Neutrophil (primary cell): ENCODE measurements around the gene PCSK1.

Experiments used
- H3K27ac ChIP-seq: fragments of 200-600 bp; sonication (generic); 2 replicates; pipeline ENCODE4 v1.5.1; 2016; ENCODE audit warnings: mild to moderate bottlenecking, moderate library complexity
- H3K27me3 ChIP-seq: fragments of 200-600 bp; sonication (generic); 2 replicates; pipeline ENCODE4 v1.6.0; 2016; ENCODE audit warnings: mild to moderate bottlenecking
- H3K36me3 ChIP-seq: fragments of 200-600 bp; sonication (generic); 2 replicates; pipeline ENCODE4 v1.5.1; 2017
- H3K4me1 ChIP-seq, 2 experiments: fragments of 200-600 bp in 1 of 2; sonication (generic) in 1 of 2; 1 replicate in 1 of 2; 2 replicates in 1 of 2; pipeline versions ENCODE4 v1.5.1 to v1.6.1; 2013 to 2016; ENCODE audit warnings: low read depth in 1 of 2, low read length in 1 of 2, mild to moderate bottlenecking in 1 of 2, moderate library complexity in 1 of 2; ENCODE audit not compliant: control insufficient read depth in 1 of 2, insufficient read depth in 1 of 2
- H3K4me3 ChIP-seq, 2 experiments: fragments of 200-600 bp in 1 of 2; sonication (generic) in 1 of 2; 1 replicate in 1 of 2; 2 replicates in 1 of 2; pipeline ENCODE4 v1.5.1; 2013 to 2016; ENCODE audit warnings: low read depth in 1 of 2, low read length in 1 of 2, mild to moderate bottlenecking in 1 of 2, moderate library complexity in 1 of 2
- H3K9me3 ChIP-seq: fragments of 200-600 bp; sonication (generic); 2 replicates; pipeline ENCODE4 v1.5.1; 2016
- TF ChIP-seq, protein P1 (sequence below): fragments of 200-600 bp; sonication (generic); IDR thresholded peaks from 2 replicates; pipeline ENCODE4 v1.5.1; 2016; ENCODE audit warnings: antibody characterized with exemption

PCSK1 gene

DNA sequence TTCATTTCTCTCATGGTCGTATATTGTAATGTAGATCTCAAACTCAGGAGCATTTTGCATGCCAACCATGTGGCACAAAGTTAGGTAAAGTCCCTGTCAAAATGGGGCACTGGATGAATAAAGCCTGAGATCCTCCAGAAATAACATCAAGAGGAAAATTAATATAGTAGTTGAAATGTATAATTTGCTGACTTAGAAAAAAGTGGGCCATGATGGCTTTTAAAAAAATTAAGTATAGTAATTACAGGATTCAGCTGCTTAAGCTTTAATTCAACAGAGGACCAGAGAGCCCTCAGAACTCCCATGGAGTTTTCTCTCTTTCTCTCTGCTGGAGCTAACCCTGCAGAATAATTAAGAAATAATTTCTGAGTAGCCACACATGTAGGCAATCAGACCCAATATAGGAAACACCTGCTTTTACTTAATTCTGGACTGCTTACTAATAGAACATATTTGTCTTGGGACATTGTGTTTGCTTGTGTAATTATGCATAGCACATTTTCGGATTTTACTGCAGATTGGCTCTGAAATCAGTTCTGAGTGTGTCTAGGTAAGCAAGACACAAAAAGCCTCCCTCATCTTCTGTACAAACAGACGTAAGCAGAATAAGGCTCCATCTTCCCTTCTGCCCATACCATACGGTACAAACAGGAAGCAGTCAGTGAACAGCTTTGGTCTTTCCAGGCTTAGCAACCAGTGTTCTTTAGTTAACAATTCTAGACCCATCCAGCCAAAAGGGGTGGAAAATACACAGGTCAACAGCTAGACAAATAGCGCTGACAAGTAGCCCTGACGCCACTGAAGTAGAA is 26.5 kb upstream of the PCSK1 start:
- Histone ChIP-seq H3K36me3 (no peaks in the 10 kb centered on the region), H3K27me3 (peaks cover 25% of the 10 kb centered on the region), H3K9me3 (no peaks in the 10 kb centered on the region), H3K4me1 (no peaks in the 10 kb centered on the region), H3K27ac (no peak overlapping the region), H3K4me3 (no peak overlapping the region)
- TF ChIP-seq, protein P1, sequence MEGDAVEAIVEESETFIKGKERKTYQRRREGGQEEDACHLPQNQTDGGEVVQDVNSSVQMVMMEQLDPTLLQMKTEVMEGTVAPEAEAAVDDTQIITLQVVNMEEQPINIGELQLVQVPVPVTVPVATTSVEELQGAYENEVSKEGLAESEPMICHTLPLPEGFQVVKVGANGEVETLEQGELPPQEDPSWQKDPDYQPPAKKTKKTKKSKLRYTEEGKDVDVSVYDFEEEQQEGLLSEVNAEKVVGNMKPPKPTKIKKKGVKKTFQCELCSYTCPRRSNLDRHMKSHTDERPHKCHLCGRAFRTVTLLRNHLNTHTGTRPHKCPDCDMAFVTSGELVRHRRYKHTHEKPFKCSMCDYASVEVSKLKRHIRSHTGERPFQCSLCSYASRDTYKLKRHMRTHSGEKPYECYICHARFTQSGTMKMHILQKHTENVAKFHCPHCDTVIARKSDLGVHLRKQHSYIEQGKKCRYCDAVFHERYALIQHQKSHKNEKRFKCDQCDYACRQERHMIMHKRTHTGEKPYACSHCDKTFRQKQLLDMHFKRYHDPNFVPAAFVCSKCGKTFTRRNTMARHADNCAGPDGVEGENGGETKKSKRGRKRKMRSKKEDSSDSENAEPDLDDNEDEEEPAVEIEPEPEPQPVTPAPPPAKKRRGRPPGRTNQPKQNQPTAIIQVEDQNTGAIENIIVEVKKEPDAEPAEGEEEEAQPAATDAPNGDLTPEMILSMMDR: no peak

DNA sequence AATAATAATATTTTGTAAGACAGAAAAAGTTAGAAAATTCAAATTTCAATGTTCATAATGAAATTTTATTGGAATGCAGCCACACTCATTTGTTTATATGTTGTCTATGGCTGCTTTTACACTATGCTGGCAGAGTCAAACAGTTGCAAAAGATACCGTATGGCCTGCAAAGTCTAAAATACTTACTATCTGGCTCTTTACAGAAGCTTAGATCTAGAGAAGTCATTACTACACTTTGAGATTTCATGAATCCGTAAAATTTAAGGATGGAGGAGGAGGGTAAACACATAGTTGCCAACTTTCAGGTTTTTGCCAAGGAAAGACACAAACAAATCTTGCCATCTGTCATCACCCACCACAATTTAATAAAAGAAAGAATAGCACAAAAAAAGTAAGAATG is 25.1 kb upstream of the PCSK1 start:
- H3K27me3 ChIP-seq: peaks cover 25% of the 10 kb centered on the region
- no peaks in the 10 kb centered on the region for H3K9me3 ChIP-seq
- TF ChIP-seq, protein P1: no peak
- no peaks in the 10 kb centered on the region for H3K4me1 ChIP-seq
- H3K27ac ChIP-seq: no peak overlapping the region
- no peaks in the 10 kb centered on the region for H3K36me3 ChIP-seq
- no peak overlapping the region for H3K4me3 ChIP-seq

DNA sequence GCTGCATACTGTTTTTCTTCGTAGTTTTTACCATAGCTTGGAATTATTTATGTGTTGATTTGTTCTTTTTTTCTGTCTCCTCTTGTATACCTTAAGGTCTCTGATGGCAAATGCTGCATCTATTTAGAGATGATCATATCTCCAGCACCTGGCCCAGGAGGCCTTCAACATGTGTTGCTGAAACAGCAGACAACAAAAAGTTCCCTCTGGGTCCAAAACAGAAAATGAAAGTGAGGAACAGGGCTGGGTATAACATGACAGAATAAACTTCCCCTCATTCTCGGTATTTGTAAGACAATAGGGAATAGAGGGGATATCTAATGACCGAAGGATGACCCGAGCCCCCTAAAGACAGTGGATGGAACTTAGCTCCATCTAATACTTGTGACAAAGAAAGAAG is 22.7 kb upstream of the PCSK1 start:
- no peaks in the 10 kb centered on the region for H3K36me3 ChIP-seq
- H3K9me3 ChIP-seq: no peaks in the 10 kb centered on the region
- TF ChIP-seq, protein P1: no peak
- peaks cover 8% of the 10 kb centered on the region for H3K27me3 ChIP-seq
- no peak overlapping the region for H3K27ac ChIP-seq
- no peak overlapping the region for H3K4me3 ChIP-seq
- no peaks in the 10 kb centered on the region for H3K4me1 ChIP-seq

DNA sequence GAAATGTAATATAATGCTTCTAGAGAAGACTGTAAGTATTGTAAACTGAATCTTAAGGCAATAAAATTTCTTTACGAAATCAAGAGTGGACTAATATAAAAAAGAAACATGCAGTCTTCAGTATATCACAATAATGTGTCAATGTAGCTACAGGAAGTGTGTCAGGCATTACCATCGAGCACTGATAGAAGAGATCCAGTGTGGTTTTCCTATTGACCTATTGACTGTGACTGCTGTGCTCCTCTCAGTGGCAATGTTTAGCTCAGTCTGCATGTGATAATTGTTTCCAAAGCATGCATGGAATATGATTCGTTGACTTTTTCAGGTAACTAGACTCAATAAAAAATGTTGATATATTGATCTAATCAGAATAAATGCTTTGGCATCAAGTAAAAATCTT is 20.3 kb upstream of the PCSK1 start:
- Histone ChIP-seq H3K9me3 (no peaks in the 10 kb centered on the region), H3K4me1 (no peaks in the 10 kb centered on the region), H3K4me3 (no peak overlapping the region), H3K27ac (no peak overlapping the region), H3K36me3 (no peaks in the 10 kb centered on the region), H3K27me3 (peaks cover 14% of the 10 kb centered on the region)
- TF ChIP-seq, protein P1: no peak

DNA sequence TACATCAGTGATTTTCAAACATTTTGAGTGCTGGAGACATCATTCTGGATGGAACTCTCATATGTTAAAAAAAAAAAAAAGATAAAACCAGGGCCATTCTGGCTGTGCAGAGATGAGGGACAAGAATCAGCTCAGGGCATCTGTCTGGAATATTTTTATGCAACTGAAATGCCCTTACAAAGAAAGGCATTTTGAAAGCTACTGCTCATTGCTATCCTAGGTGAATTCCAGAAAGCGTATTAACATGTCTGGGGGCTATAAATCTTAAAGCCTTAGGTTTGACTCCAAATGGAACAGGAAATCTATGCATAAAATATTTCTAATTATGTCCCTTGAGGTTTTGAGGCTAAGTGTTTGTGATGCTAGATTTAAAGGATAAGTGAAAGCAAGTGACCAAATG is 14.9 kb upstream of the PCSK1 start:
- H3K9me3 ChIP-seq: no peaks in the 10 kb centered on the region
- H3K27ac ChIP-seq: no peak overlapping the region
- H3K36me3 ChIP-seq: no peaks in the 10 kb centered on the region
- TF ChIP-seq, protein P1: no peak
- H3K4me3 ChIP-seq: no peak overlapping the region
- H3K27me3 ChIP-seq: peaks cover 60% of the 10 kb centered on the region
- H3K4me1 ChIP-seq: no peaks in the 10 kb centered on the region
